HL-60 (cell line): ENCODE measurements around the gene CTNNA1.
"Not testable (repeated sequence)": the region's sequence is repeated elsewhere in the genome, so short reads cannot be mapped to it uniquely, and the experiment has no call there.

ENCODE experiments used
- TF ChIP-seq, protein P1 (sequence below): IDR thresholded peaks from one replicate; pipeline ENCODE4 v1.5.1; 2011; ENCODE audit warnings: low read length, control low read depth, inconsistent platforms; ENCODE audit not compliant: insufficient read depth
- TF ChIP-seq, protein P2 (sequence below): IDR thresholded peaks from 2 replicates; pipeline ENCODE4 v1.6.1; 2012; ENCODE audit warnings: low read depth; ENCODE audit not compliant: insufficient replicate concordance

DNA sequence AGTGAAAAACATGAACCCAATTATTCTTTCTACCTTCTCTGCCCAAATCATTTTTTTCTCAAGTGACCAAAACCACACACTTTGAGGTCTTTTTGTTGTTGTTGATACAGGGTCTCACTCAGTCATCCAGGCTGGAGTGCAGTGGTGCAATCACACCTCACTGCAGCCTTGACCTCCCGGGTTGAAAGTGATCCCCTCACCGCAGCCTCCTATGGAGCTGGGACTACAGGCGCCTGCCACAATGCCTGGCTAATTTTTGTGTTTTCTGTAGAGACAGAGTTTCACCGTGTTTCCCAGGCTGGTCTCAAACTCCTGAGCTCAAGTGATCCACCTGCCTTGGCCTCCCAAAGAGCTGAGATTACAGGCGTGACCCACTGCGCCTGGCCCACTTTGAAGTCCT lies 8.4 kb downstream of the CTNNA1 start:
- TF ChIP-seq, protein P1, sequence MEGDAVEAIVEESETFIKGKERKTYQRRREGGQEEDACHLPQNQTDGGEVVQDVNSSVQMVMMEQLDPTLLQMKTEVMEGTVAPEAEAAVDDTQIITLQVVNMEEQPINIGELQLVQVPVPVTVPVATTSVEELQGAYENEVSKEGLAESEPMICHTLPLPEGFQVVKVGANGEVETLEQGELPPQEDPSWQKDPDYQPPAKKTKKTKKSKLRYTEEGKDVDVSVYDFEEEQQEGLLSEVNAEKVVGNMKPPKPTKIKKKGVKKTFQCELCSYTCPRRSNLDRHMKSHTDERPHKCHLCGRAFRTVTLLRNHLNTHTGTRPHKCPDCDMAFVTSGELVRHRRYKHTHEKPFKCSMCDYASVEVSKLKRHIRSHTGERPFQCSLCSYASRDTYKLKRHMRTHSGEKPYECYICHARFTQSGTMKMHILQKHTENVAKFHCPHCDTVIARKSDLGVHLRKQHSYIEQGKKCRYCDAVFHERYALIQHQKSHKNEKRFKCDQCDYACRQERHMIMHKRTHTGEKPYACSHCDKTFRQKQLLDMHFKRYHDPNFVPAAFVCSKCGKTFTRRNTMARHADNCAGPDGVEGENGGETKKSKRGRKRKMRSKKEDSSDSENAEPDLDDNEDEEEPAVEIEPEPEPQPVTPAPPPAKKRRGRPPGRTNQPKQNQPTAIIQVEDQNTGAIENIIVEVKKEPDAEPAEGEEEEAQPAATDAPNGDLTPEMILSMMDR = not testable (repeated sequence)
- TF ChIP-seq, protein P2, sequence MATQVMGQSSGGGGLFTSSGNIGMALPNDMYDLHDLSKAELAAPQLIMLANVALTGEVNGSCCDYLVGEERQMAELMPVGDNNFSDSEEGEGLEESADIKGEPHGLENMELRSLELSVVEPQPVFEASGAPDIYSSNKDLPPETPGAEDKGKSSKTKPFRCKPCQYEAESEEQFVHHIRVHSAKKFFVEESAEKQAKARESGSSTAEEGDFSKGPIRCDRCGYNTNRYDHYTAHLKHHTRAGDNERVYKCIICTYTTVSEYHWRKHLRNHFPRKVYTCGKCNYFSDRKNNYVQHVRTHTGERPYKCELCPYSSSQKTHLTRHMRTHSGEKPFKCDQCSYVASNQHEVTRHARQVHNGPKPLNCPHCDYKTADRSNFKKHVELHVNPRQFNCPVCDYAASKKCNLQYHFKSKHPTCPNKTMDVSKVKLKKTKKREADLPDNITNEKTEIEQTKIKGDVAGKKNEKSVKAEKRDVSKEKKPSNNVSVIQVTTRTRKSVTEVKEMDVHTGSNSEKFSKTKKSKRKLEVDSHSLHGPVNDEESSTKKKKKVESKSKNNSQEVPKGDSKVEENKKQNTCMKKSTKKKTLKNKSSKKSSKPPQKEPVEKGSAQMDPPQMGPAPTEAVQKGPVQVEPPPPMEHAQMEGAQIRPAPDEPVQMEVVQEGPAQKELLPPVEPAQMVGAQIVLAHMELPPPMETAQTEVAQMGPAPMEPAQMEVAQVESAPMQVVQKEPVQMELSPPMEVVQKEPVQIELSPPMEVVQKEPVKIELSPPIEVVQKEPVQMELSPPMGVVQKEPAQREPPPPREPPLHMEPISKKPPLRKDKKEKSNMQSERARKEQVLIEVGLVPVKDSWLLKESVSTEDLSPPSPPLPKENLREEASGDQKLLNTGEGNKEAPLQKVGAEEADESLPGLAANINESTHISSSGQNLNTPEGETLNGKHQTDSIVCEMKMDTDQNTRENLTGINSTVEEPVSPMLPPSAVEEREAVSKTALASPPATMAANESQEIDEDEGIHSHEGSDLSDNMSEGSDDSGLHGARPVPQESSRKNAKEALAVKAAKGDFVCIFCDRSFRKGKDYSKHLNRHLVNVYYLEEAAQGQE = not testable (repeated sequence)
